Glutamatergic neuron (in vitro differentiated cells): ENCODE data around the gene CCDC33. TPM values are rescaled to one million over a fixed set of nuclear protein-coding genes. Genes with fewer than 3 reads are reported as not detected.

Experiments used
- DNase-seq: peaks from one replicate; pipeline ENCODE4 v3.0.0; 2022
- H3K27ac Mint-ChIP-seq: one replicate; pipeline ENCODE4 v1.8.0; 2020; ENCODE audit warnings: mild to moderate bottlenecking, mixed read lengths, inconsistent platforms; ENCODE audit not compliant: unreplicated experiment
- H3K27me3 Mint-ChIP-seq: one replicate; pipeline ENCODE4 v1.8.0; 2020; ENCODE audit warnings: mild to moderate bottlenecking, moderate library complexity, mixed read lengths, inconsistent platforms; ENCODE audit not compliant: unreplicated experiment
- H3K36me3 Mint-ChIP-seq: one replicate; pipeline ENCODE4 v1.8.0; 2020; ENCODE audit warnings: mild to moderate bottlenecking, mixed read lengths, inconsistent platforms; ENCODE audit not compliant: unreplicated experiment
- H3K4me1 Mint-ChIP-seq: one replicate; pipeline ENCODE4 v1.8.0; 2020; ENCODE audit warnings: mild to moderate bottlenecking, low read depth, mixed read lengths, inconsistent platforms; ENCODE audit not compliant: unreplicated experiment
- H3K4me3 Mint-ChIP-seq: one replicate; pipeline ENCODE4 v1.8.0; 2020; ENCODE audit warnings: mild to moderate bottlenecking, mixed read lengths, inconsistent platforms; ENCODE audit not compliant: unreplicated experiment
- H3K9me3 Mint-ChIP-seq: one replicate; pipeline ENCODE4 v1.8.0; 2020; ENCODE audit warnings: mild to moderate bottlenecking, moderate library complexity, mixed read lengths, inconsistent platforms; ENCODE audit not compliant: unreplicated experiment
- CTCF ChIP-seq: fragments of 200-600 bp; sonication (generic); IDR thresholded peaks from one replicate; pipeline ENCODE4 v1.5.0; 2021; ENCODE audit not compliant: partially characterized antibody, unreplicated experiment
- total RNA-seq: library from RNA; stranded (reverse); fragmentation: NEBNext Ultra II Directional; extraction: Animal tissue kit (Norgen Biotek cat#: 25700); gene quantifications from one replicate; pipeline ENCODE4 v1.2.1, GENCODE V29; 2021; ENCODE audit not compliant: unreplicated experiment

Gene CCDC33
- total RNA-seq, 1 donor from 2014 or later: 0.49 TPM

- Mint-ChIP-seq H3K27ac (no peak overlapping the region), H3K4me3 (no peak overlapping the region), H3K4me1 (peaks cover 20% of the 10 kb centered on the region), H3K36me3 (peaks cover 5% of the 10 kb centered on the region), H3K9me3 (peaks cover 10% of the 10 kb centered on the region), H3K27me3 (peaks cover 6% of the 10 kb centered on the region)
- no peak for DNase-seq
- no peak for TF ChIP-seq CTCF
Measured at GRCh38 chr15:74207652-74208440, 28.3 kb upstream of the CCDC33 start.

GRCh38 chr15:74208496-74208895 lies 27.6 kb upstream of the CCDC33 start:
- no peak for TF ChIP-seq CTCF
- Mint-ChIP-seq H3K9me3 (peaks cover 7% of the 10 kb centered on the region), H3K36me3 (peaks cover 5% of the 10 kb centered on the region), H3K27me3 (peaks cover 8% of the 10 kb centered on the region), H3K27ac (no peak overlapping the region), H3K4me3 (no peak overlapping the region), H3K4me1 (peaks cover 13% of the 10 kb centered on the region)
- DNase-seq: no peak

- H3K9me3 Mint-ChIP-seq: peaks cover 7% of the 10 kb centered on the region
- DNase-seq: no peak
- H3K4me1 Mint-ChIP-seq: peaks cover 8% of the 10 kb centered on the region
- peaks cover 8% of the 10 kb centered on the region for H3K27me3 Mint-ChIP-seq
- no peak for TF ChIP-seq CTCF
- peaks cover 5% of the 10 kb centered on the region for H3K36me3 Mint-ChIP-seq
- no peak overlapping the region for H3K4me3 Mint-ChIP-seq
- H3K27ac Mint-ChIP-seq: no peak overlapping the region
Measured at GRCh38 chr15:74208901-74209559, 27.1 kb upstream of the CCDC33 start.

GRCh38 chr15:74209560-74209958 lies 26.6 kb upstream of the CCDC33 start:
- no peak overlapping the region for H3K27ac Mint-ChIP-seq
- TF ChIP-seq CTCF: no peak
- no peak for DNase-seq
- peaks cover 8% of the 10 kb centered on the region for H3K27me3 Mint-ChIP-seq
- peaks cover 5% of the 10 kb centered on the region for H3K36me3 Mint-ChIP-seq
- H3K9me3 Mint-ChIP-seq: peaks cover 7% of the 10 kb centered on the region
- peaks cover 6% of the 10 kb centered on the region for H3K4me1 Mint-ChIP-seq
- H3K4me3 Mint-ChIP-seq: no peak overlapping the region
